ENCODE measurements around the gene BSPRY.

The BSPRY gene

GRCh38 chr9:113349445-113350094 is at the start of gene BSPRY:
Gene BSPRY (plus strand): TSS chr9:113349541. CDS start chr9:113349580, 39 bp downstream.
- DNase-seq (ENCODE audit: low read depth): no peak

GRCh38 chr9:113299800-113300292 is 49.5 kb upstream of the BSPRY start:
- DNase-seq (ENCODE audit: low read depth): no peak

DNA sequence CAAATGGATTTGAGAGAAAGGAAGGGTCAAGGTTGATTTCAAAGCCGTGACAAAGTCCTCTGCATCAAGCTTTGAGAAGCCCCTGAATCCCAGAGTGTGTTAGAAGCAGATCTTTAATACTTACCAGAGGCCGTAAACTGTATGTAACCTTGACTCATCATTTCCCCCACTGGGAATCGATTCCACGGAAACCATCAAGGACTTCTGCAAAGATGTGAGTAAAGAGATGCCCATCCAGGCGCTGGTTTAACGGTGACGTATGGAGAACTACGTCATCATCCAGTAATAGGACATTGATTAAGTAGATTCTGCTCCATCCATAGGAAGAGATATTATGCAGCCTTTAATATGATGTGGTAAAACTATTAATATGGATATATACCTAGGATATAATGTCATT is 47.8 kb upstream of the BSPRY start:
- DNase-seq (ENCODE audit: low read depth): no peak

- DNase-seq (ENCODE audit: low read depth): no peak
Measured at GRCh38 chr9:113302792-113303418, 46.4 kb upstream of the BSPRY start, which contains the start of gene RNF183. Gene RNF183 (minus strand): TSS chr9:113303376. CDS start chr9:113298184, 5,192 bp downstream.

- no peak for DNase-seq (ENCODE audit: low read depth)
Measured at GRCh38 chr9:113306566-113306965, 42.8 kb upstream of the BSPRY start.

GRCh38 chr9:113307396-113307975 is 41.9 kb upstream of the BSPRY start:
- no peak for DNase-seq (ENCODE audit: low read depth)

- no peak for DNase-seq (ENCODE audit: low read depth)
Measured at GRCh38 chr9:113309204-113309813, 40.0 kb upstream of the BSPRY start.

- DNase-seq (ENCODE audit: low read depth): no peak
Measured at GRCh38 chr9:113310538-113310937, 38.8 kb upstream of the BSPRY start.

GRCh38 chr9:113311961-113312360 is 37.4 kb upstream of the BSPRY start:
- DNase-seq (ENCODE audit: low read depth): no peak

- DNase-seq (ENCODE audit: low read depth): no peak
Measured at GRCh38 chr9:113313261-113313660, 36.1 kb upstream of the BSPRY start.

DNA sequence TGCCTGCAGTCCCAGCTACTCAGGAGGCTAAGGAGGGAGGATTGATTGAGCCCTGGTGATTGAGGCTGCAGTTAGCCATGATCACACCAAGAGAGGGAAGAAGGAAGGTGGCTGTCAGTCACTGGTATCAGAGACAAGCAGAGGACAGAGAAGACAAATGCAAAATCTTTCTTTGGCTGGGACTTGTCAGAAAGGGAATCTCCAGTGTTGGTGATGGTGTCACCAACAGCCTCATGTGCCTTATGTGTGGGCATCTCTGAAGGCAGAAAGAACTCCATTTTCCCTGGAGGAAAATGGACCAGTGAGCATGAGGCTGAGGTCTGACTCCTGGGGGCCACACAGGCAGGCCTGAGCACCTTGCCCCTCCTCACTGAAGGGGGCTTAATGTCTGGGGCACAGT is 34.1 kb upstream of the BSPRY start:
- no peak for DNase-seq (ENCODE audit: low read depth)

DNA sequence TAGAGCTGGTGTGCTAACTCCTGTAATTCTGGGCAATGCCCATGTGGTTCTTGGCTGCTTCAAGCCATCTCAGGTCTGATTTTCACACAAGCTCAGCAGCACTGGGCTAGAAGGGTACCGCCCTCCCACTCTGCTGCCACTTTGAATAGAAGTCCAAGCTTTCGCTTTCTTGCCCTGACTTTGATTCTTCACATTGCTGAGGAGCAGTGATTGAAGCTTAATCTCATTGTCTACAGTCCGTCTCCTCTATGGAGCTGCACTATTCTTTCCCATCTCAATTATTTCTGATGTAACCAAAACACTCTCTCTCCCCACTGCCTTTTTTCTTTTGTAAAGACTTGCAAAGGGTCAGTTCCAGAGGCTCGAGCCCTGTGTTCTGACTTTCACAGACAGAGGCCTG is 33.3 kb upstream of the BSPRY start:
- no peak for DNase-seq (ENCODE audit: low read depth)

DNA sequence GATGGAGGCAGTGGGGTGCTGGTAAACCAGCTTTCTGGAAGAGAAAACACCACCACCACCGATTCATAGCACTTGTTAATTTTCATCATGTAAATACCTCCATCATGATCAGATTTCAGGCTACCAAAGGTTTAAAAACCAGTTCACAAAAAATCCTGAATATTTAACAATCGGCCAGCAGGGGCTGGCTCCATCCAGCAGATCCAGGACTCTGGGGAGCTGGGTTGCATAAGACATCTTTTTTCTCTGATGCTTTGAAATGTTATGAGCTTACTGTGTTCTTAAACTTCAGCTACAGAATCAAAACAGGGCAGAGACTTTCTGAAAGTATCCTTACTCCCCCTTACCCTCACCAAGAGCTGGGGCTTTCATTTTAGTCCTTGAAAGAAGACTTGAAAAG is 31.6 kb upstream of the BSPRY start:
- DNase-seq (ENCODE audit: low read depth): no peak

- no peak for DNase-seq (ENCODE audit: low read depth)
Measured at GRCh38 chr9:113319054-113319453, 30.3 kb upstream of the BSPRY start.

- no peak for DNase-seq (ENCODE audit: low read depth)
Measured at GRCh38 chr9:113320051-113320450, 29.3 kb upstream of the BSPRY start.

- DNase-seq (ENCODE audit: low read depth): no peak
Measured at GRCh38 chr9:113322671-113323070, 26.7 kb upstream of the BSPRY start.

DNA sequence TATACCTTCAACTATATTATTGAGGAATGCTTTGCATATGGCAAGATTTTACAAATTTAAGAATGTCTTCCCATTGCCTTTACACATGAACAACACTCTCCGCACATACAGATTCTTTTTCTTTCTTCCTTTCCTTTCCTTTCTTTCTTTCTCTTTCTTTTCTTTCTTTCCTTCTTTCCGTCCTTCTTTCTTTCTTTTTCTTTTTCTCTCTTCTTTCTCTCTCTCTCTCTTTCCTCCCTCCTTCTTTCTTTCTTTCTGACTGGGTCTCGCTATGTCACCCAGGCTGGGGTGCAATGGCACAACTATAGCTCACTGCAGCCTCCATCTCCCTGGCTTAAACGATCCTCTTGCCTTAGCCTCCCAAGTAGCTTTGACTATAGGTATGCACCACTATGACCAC is 23.1 kb upstream of the BSPRY start:
- no peak for DNase-seq (ENCODE audit: low read depth)

DNA sequence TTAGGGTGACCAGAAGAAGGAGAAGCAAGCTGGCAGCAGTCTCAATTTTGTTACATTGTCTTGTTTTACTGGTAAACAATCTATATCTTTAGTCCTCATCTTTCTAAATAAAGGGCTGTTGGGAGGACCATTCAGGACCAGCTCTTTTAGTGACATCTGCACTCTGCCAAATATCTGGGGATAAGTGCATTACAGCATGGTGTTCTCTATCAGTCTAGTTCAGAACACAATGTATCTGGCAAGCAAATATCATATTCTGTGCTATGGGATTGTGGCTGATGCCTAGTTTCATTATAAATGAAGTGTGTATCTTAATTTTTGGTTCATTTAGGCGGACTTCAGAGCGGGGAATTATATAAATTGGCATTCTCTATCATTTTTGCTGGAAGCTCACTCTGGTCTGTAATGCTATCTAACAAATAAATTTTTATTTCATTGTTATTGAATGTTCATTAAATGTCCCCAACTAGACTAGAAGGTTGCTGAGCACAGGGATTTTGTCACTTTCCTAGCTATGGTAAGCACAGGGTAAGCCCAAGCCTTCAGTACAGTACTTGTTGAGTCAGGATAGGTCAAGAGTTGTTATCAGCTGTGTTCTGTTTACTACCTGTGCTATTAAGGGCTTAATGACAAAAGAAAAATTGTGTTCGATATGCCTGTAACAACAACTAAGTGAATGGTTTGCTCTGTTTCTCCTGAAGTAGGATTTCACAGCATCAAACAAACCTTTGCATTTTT is 21.1 kb upstream of the BSPRY start:
- no peak for DNase-seq (ENCODE audit: low read depth)

GRCh38 chr9:113331780-113332179 is 17.6 kb upstream of the BSPRY start:
- no peak for DNase-seq (ENCODE audit: low read depth)

DNA sequence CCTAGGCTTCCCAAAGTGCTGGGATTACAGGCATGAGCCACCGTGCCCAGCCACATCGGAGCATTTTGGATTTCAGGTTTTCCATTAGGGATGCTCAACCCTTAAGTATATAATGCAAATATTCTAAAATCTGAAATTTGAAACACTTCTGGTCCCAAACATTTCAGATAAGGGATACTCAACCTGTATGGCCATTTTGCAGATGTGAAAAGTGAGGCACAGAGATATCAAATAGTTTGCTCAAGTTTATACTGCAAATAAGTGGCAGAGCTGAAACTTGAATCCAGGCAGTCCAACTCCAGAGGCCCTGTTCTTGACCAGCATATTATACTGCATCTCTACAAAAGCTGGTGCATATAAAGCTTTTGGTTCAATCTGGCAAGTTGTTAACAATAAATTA is 11.6 kb upstream of the BSPRY start:
- DNase-seq (ENCODE audit: low read depth): no peak

- DNase-seq (ENCODE audit: low read depth): peak; percentile 58
Measured at GRCh38 chr9:113340011-113340699, 9.2 kb upstream of the BSPRY start, which contains the start of gene WDR31. Gene WDR31 (minus strand): TSS chr9:113340275. CDS start chr9:113332022, 8,253 bp downstream.

Measured in CMK (cell line).